Mesenchymal stem cell (in vitro differentiated cells and primary cell): ENCODE data around the gene TNS1.

ENCODE experiments used
- DNase-seq: peaks from one replicate; pipeline ENCODE4 v3.0.0-alpha.2; 2013
- H2AFZ ChIP-seq: one replicate; pipeline ENCODE4 v1.6.1; 2013; ENCODE audit warnings: low read depth, mild to moderate bottlenecking, control low read depth, inconsistent platforms, low read length, moderate library complexity
- H2AK5ac ChIP-seq: 2 replicates; pipeline ENCODE4 v1.6.1; 2013; ENCODE audit warnings: low read length, moderate library complexity, mild to moderate bottlenecking, inconsistent platforms; ENCODE audit not compliant: severe bottlenecking
- H2BK120ac ChIP-seq: one replicate; pipeline ENCODE4 v1.6.1; 2013; ENCODE audit warnings: low read depth, mild to moderate bottlenecking, inconsistent platforms, low read length, moderate library complexity
- H2BK12ac ChIP-seq, 2 experiments: one replicate each; pipeline ENCODE4 v1.6.1; 2013; ENCODE audit warnings: inconsistent platforms in 2 of 2, low read length in 2 of 2, mild to moderate bottlenecking in 2 of 2, moderate library complexity in 2 of 2, control low read depth in 1 of 2
- H2BK15ac ChIP-seq: one replicate; pipeline ENCODE4 v1.6.1; 2013; ENCODE audit warnings: mild to moderate bottlenecking, low read depth, inconsistent platforms; ENCODE audit not compliant: poor library complexity, severe bottlenecking
- H2BK5ac ChIP-seq: 2 replicates; pipeline ENCODE4 v1.6.1; 2013; ENCODE audit warnings: low read depth, mild to moderate bottlenecking, low read length, control low read depth, inconsistent platforms; ENCODE audit not compliant: poor library complexity, severe bottlenecking
- H3K14ac ChIP-seq, 2 experiments: one replicate each; pipeline ENCODE4 v1.6.1; 2013; ENCODE audit warnings: inconsistent platforms in 2 of 2, low read length in 2 of 2, control low read depth in 1 of 2, mild to moderate bottlenecking in 1 of 2, moderate library complexity in 1 of 2
- H3K18ac ChIP-seq, 2 experiments: one replicate each; pipeline ENCODE4 v1.6.1; 2013; ENCODE audit warnings: inconsistent platforms in 2 of 2, low read length in 2 of 2, control low read depth in 1 of 2, low read depth in 1 of 2, mild to moderate bottlenecking in 1 of 2
- H3K23ac ChIP-seq, 2 experiments: one replicate each; pipeline ENCODE4 v1.6.1; 2013; ENCODE audit warnings: inconsistent platforms in 2 of 2, low read length in 2 of 2, mild to moderate bottlenecking in 2 of 2, moderate library complexity in 2 of 2, control low read depth in 1 of 2
- H3K27ac ChIP-seq: 2 replicates; pipeline ENCODE4 v1.5.1; 2013; ENCODE audit warnings: mild to moderate bottlenecking, moderate library complexity, low read length, control low read depth, inconsistent platforms; ENCODE audit not compliant: poor library complexity, severe bottlenecking
- H3K27me3 ChIP-seq, 2 experiments: 2 replicates each; pipeline versions ENCODE4 v1.6.1 to v1.7.0; 2013; ENCODE audit warnings: low read length in 2 of 2, mild to moderate bottlenecking in 2 of 2, moderate library complexity in 2 of 2, control low read depth in 1 of 2, inconsistent platforms in 1 of 2; ENCODE audit not compliant: control insufficient read depth in 1 of 2, insufficient read depth in 1 of 2
- H3K36me3 ChIP-seq, 2 experiments: 2 replicates each; pipeline versions ENCODE4 v1.6.1 to v1.7.0; 2013; ENCODE audit warnings: low read length in 2 of 2, control low read depth in 1 of 2, inconsistent platforms in 1 of 2, low read depth in 1 of 2, mild to moderate bottlenecking in 1 of 2; ENCODE audit not compliant: insufficient read depth in 2 of 2, control insufficient read depth in 1 of 2
- H3K4ac ChIP-seq, 2 experiments: one replicate each; pipeline ENCODE4 v1.6.1; 2013; ENCODE audit warnings: inconsistent platforms in 2 of 2, low read length in 2 of 2, mild to moderate bottlenecking in 2 of 2, moderate library complexity in 2 of 2, control low read depth in 1 of 2, low read depth in 1 of 2
- H3K4me1 ChIP-seq: 2 replicates; pipeline ENCODE4 v1.6.1; 2013; ENCODE audit warnings: low read depth, low read length, control low read depth; ENCODE audit not compliant: control insufficient read depth, insufficient read depth
- H3K4me2 ChIP-seq: 2 replicates; pipeline ENCODE4 v1.6.1; 2013; ENCODE audit warnings: low read length, mild to moderate bottlenecking, inconsistent platforms; ENCODE audit not compliant: poor library complexity, severe bottlenecking
- H3K4me3 ChIP-seq, 2 experiments: 2 replicates each; pipeline versions ENCODE4 v1.5.1 to v1.7.0; 2013; ENCODE audit warnings: low read length in 2 of 2, mild to moderate bottlenecking in 2 of 2, control low read depth in 1 of 2, low read depth in 1 of 2; ENCODE audit not compliant: insufficient read depth in 1 of 2
- H3K79me1 ChIP-seq: replicated peaks from 2 replicates; pipeline ENCODE4 v1.6.1; 2013; ENCODE audit warnings: mild to moderate bottlenecking, control low read depth, low read length, inconsistent platforms; ENCODE audit not compliant: poor library complexity, severe bottlenecking
- H3K9ac ChIP-seq: 2 replicates; pipeline ENCODE4 v1.7.0; 2013; ENCODE audit warnings: mild to moderate bottlenecking, low read length, moderate library complexity
- H3K9me3 ChIP-seq: 2 replicates; pipeline ENCODE4 v1.7.0; 2013; ENCODE audit warnings: mild to moderate bottlenecking, low read length; ENCODE audit not compliant: control insufficient read depth
- H4K8ac ChIP-seq: one replicate; pipeline ENCODE4 v1.6.1; 2013; ENCODE audit warnings: inconsistent platforms, mild to moderate bottlenecking, low read length, moderate library complexity
- H4K91ac ChIP-seq: one replicate; pipeline ENCODE4 v1.6.1; 2013; ENCODE audit warnings: mild to moderate bottlenecking, low read length, inconsistent platforms
- WGBS: methylation state at CpG from one replicate; pipeline ENCODE4 v1.1.7; 2013; ENCODE audit warnings: mixed read lengths; 5-methylcytosine and 5-hydroxymethylcytosine counted together

Gene TNS1

DNA sequence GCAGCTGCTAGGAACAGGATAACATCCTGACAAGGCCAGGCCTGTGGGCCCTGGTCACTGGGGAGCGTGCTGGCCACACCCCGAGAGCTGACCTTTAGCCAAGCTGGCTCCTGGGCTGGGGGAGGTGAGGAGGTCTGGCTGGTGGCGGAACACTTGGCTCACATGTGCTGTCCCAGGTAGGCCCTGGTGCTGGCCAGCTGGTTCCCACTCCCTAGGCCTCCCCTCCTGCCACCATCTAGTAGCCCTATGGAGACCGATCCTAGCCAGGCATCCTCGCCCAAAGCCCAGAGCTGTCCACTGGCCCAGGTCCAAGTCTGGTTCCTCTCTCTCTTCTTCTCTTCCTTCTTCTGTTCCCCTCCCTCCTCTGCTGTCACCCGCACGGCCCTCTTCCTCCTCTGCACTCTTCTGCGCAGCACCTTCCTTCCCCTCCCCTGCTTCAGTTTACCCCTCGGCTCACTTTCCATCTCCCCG is 52.4 kb downstream of the TNS1 start:
- H2BK15ac ChIP-seq: no peak overlapping the region
- H3K4me2 ChIP-seq: no peak overlapping the region
- no peak overlapping the region for H3K9ac ChIP-seq
- H2BK120ac ChIP-seq: no peak overlapping the region
- H3K36me3 ChIP-seq: peaks cover 12 to 22% of the 10 kb centered on the region in 2 experiments
- 91% methylated on average over 10 of the region's 10 CpGs for WGBS
- no peak overlapping the region for H3K27ac ChIP-seq
- no peak overlapping the region for H3K14ac ChIP-seq
- H3K4ac ChIP-seq: no peak overlapping the region
- H2BK12ac ChIP-seq: no peak overlapping the region
- no peaks in the 10 kb centered on the region for H3K9me3 ChIP-seq
- no peak overlapping the region for H2AFZ ChIP-seq
- H4K8ac ChIP-seq: no peak overlapping the region
- no peak overlapping the region for H4K91ac ChIP-seq
- peaks cover 37% of the 10 kb centered on the region for H3K79me1 ChIP-seq
- no peaks in the 10 kb centered on the region for H3K27me3 ChIP-seq
- no peak overlapping the region for H2BK5ac ChIP-seq
- DNase-seq: no peak
- H2AK5ac ChIP-seq: no peak overlapping the region
- H3K18ac ChIP-seq: no peak overlapping the region
- no peak overlapping the region for H3K4me3 ChIP-seq
- no peak overlapping the region for H3K23ac ChIP-seq
- H3K4me1 ChIP-seq: peaks cover 14% of the 10 kb centered on the region

DNA sequence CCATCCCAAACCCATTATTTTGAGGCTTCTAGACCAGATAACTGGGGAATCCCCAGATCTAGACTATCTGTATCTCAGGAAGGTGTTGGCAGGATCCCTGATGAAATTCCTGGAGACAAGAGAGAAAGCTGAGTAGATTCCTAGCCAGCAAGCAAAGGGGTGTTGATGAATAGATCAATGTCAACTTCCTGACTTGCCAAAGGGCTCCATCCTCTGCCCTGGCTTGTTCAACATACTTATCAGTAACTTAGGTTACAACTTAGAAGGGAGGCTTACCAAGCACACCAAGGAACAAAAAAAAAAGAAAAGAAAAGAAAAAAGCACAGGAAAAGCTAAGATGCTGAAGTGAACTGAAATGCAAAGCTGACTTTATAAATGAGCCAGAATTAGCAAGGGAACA is 53.3 kb downstream of the TNS1 start:
- no peak overlapping the region for H2BK120ac ChIP-seq
- H3K18ac ChIP-seq: no peak overlapping the region
- H3K79me1 ChIP-seq: peaks cover 35% of the 10 kb centered on the region
- no peak for DNase-seq
- H4K91ac ChIP-seq: no peak overlapping the region
- H3K23ac ChIP-seq: no peak overlapping the region
- no peak overlapping the region for H2BK12ac ChIP-seq
- H2BK5ac ChIP-seq: no peak overlapping the region
- H3K4me1 ChIP-seq: peaks cover 15% of the 10 kb centered on the region
- no peak overlapping the region for H2BK15ac ChIP-seq
- no peak overlapping the region for H3K9ac ChIP-seq
- no peak overlapping the region for H3K4me3 ChIP-seq
- no peak overlapping the region for H3K27ac ChIP-seq
- H3K4ac ChIP-seq: no peak overlapping the region
- no peak overlapping the region for H4K8ac ChIP-seq
- H3K14ac ChIP-seq: no peak overlapping the region
- peaks cover 9 to 21% of the 10 kb centered on the region in 2 experiments for H3K36me3 ChIP-seq
- H2AK5ac ChIP-seq: no peak overlapping the region
- no peak overlapping the region for H3K4me2 ChIP-seq
- H3K9me3 ChIP-seq: no peaks in the 10 kb centered on the region
- no peak overlapping the region for H2AFZ ChIP-seq
- H3K27me3 ChIP-seq: no peaks in the 10 kb centered on the region

- Histone ChIP-seq H2AK5ac (no peak overlapping the region), H3K36me3 (peaks cover 9 to 17% of the 10 kb centered on the region in 2 experiments), H3K9ac (no peak overlapping the region), H3K4me2 (no peak overlapping the region), H3K4me1 (peaks cover 15% of the 10 kb centered on the region), H3K79me1 (peaks cover 31% of the 10 kb centered on the region), H4K8ac (no peak overlapping the region), H2AFZ (no peak overlapping the region), H4K91ac (no peak overlapping the region), H3K4ac (no peak overlapping the region), H3K27ac (no peak overlapping the region), H2BK12ac (no peak overlapping the region), H3K23ac (no peak overlapping the region), H3K18ac (no peak overlapping the region), H2BK5ac (no peak overlapping the region), H2BK120ac (no peak overlapping the region), H3K9me3 (no peaks in the 10 kb centered on the region), H3K14ac (no peak overlapping the region), H3K27me3 (no peaks in the 10 kb centered on the region), H2BK15ac (no peak overlapping the region), H3K4me3 (no peak overlapping the region)
- 81% methylated on average over 6 of the region's 6 CpGs for WGBS
- no peak for DNase-seq
These were observed 53.9 kb downstream of the TNS1 start for GRCh38 chr2:217948897-217949296.

- Histone ChIP-seq H3K4ac (no peak overlapping the region), H3K27me3 (no peaks in the 10 kb centered on the region), H4K91ac (no peak overlapping the region), H3K23ac (no peak overlapping the region), H4K8ac (no peak overlapping the region), H2BK12ac (no peak overlapping the region), H3K14ac (no peak overlapping the region), H3K36me3 (peaks cover 9 to 13% of the 10 kb centered on the region in 2 experiments), H3K27ac (no peak overlapping the region), H3K4me2 (no peak overlapping the region), H3K4me1 (peaks cover 12% of the 10 kb centered on the region), H3K9me3 (no peaks in the 10 kb centered on the region), H3K4me3 (no peak overlapping the region), H3K9ac (no peak overlapping the region), H2BK120ac (no peak overlapping the region), H2AFZ (no peak overlapping the region), H3K18ac (no peak overlapping the region), H2AK5ac (no peak overlapping the region), H2BK5ac (no peak overlapping the region), H2BK15ac (no peak overlapping the region), H3K79me1 (peaks cover 31% of the 10 kb centered on the region)
- WGBS: 87% methylated on average over 4 of the region's 4 CpGs
- DNase-seq: no peak
These were observed 54.4 kb downstream of the TNS1 start for GRCh38 chr2:217948351-217948791.
